HK-2 (cell line): ENCODE results near the gene RAPH1.

ENCODE experiments used
- DNase-seq: peaks from one replicate; pipeline ENCODE4 v3.0.0-alpha.2; 2018; ENCODE audit not compliant: unreplicated experiment

The RAPH1 gene

DNA sequence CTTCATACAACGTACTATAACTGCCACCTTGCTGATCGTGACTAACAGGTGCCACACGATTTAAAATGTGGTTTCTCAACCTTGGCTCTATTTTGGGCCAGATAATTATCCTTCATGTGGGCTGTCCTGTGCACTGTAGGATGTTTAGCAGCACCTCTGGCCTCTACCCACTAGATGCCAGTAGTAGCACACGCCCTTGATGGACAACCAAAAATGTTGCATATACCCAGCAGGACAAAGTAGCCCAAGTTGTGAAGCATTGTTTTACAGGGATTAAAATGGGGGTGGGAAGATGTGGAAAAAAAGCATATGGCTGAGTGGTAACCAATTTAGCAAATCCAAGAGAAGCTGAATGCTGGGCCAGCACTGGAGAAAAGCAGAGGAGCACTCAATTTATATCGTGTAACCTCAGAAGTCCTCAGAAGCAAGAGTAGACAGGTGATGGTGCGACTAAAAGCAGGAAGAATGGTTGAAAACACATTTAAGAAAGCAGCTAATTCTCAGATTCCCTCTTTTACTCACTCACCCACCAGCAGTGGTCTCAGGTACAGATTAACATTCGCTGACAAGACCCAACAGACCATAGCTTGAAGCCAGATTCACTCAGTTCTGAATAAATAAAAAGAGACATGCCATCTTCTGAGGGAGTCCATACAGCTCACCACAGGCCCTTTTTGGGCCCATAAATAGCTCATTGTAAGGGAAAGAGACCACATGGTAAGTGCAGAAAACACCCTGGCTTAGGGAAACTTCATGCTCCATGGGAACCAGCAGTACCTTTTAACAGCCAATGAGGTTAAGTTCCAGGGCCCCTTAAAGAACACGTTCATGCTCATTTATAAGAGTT, 50.6 kb downstream of the RAPH1 start:
- DNase-seq: no peak

DNA sequence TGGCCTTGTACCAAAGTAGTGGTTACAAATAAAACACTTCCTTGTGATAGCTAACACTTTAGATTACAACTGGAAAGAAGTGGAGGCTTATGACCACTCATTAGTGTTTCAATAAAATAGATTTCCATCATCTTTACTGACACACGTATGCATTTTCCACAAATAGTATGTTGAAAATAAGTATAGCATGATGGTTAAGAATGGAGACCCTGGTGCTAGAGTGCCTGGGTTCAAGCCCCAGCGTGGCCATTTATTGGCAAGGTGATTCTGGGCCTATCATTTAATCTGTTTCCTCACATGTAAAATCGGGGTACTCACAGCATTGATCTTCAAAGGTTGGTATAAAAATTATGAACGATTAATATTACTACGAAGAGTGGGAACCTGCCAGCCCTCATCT, 54.5 kb downstream of the RAPH1 start:
- DNase-seq: no peak

DNA sequence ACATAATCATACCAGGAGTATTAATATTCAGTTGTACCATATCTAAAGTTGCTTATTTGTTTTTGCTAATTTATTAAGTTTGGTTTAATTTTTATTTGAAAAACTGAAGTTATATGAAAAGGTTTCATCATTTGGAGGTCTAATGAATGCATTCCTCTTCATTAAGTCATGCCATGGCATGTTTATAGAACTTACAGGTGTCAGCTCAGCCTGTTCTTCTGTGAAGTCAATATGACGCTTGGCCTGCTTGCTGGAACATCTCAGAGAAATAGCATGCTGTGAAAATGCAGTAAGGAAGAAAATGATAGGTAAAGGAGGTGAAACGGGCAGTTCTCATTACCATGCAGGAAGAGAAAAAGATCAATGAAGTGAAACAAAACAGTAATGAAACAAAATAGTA, 58.2 kb downstream of the RAPH1 start:
- DNase-seq: no peak

DNA sequence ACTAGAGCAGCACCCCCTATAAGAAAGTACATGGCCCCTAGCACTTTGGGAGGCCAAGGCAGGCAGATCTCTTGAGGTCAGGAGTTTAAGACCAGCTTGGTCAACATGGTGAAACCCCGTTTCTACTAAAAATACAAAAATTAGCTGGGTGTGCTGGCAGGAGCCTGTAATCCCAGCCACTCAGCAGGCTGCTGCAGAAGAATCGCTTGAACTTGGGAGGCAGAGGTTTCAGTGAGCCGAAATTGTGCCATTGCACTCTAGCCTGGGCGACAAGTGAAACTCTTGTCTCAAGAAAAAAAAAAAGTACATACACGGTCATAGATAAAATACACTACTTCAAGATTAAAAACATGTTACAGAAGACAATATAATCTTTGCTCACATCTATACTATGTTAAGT, 63.8 kb downstream of the RAPH1 start:
- DNase-seq: no peak

DNA sequence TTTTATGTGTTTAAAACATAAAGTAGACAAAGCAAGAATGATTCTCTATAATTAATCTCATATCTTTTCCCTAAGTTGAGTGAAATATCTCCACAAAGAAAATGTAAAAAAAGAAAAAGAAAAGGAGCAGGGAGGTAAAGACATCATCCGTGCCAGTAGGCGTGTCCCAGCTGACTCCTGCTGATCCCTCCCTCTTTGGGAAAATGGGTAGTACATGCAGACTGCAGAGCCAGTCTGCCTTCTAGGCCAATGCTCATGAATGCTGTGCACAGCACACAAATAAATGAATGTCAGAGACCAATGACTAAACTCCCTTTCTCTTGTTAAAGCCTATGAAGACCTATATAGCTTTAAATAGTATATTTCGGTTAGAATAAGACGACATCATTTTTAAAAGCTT, 64.7 kb downstream of the RAPH1 start:
- DNase-seq: no peak

DNA sequence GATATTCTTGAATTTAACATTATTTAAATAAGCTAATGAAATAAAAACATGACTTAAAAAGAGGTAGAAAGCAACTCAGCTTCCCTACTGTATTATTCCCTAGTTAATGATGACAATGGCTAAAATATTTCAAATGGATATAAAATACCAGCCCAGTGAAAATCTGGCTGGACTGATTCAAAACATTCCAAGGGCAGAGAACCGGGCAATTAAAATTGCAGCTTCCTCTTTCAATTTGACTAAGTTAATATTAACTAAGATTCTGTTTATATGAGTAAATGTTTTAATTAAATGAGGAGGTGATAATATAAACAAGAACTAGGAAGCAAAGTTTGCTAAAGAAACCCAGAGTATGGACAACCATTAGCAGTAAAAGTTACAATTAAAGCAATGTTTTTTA, 65.6 kb downstream of the RAPH1 start:
- DNase-seq: no peak

DNA sequence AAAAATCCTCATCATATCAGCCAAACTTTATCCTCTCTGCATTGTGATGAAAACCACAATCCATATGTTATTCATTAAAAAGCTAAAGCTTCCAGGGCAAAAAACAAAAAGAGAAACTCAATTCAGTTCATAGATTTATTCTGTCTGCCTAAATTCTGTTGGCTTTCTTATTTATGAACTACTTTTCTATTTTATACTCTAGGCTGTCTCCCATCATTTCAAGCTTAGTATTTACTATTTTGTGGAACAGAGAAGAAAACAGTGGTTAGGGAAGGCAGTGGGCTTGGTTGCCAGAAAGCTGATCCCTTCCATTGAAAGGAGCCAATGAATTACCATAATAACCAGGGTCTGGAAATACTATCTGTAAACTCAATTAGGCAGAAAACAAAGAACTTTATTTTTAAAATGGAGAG, 71.8 kb downstream of the RAPH1 start:
- no peak for DNase-seq

DNA sequence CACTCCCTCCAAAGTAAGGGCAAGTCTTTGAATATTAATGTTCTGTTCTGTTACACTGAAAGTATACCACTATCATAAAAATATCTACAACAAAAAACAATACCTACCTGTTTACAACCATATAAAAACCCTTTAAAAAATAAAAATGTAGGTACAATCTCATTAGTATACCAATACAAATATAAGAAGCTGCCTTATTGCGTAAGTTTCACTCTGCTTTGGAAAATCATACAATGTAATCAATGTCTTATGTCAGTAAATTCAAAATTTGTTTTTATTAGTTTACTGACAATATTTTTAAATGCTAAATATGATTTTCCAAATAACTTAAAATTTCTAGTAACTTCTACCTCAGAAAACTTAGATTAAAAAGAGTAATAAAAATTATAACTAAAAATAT, 72.8 kb downstream of the RAPH1 start:
- DNase-seq: no peak

DNA sequence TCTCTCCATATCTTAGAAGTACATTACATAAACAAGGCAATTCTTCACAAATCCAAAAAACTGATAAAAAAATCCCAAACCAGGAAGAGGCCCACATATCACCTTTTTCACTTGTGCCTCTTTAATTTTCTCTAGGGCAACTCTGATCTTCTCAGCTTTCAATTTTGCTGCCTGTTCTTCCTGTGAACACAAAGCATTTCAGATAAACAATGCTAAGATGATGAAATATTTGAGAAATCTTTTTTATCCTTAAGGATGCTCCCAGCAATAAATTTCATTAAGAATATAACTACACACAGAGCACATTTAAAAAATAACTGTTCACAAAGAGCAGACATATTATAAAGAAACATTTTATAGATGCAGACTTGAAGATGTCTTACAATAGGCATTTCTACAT, 73.4 kb downstream of the RAPH1 start:
- DNase-seq: no peak

DNA sequence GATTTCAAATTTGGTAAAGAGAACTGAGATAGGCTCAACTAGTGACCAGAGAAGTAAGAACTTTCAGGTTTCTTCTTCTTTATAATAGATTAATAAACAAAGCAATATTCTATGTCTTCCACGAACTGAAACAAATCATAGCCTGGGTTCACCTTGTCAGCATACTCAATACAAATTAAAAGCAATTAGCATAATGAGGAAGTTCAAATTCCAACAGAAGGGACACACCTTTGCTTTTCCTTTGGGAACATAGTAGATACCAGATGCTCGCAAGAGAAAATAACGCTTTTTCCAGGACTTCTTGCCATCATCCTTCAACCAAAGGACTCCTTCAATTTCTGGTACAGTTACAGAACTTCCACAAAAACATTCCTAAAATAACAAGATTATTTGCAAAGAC, 79.9 kb downstream of the RAPH1 start:
- no peak for DNase-seq

DNA sequence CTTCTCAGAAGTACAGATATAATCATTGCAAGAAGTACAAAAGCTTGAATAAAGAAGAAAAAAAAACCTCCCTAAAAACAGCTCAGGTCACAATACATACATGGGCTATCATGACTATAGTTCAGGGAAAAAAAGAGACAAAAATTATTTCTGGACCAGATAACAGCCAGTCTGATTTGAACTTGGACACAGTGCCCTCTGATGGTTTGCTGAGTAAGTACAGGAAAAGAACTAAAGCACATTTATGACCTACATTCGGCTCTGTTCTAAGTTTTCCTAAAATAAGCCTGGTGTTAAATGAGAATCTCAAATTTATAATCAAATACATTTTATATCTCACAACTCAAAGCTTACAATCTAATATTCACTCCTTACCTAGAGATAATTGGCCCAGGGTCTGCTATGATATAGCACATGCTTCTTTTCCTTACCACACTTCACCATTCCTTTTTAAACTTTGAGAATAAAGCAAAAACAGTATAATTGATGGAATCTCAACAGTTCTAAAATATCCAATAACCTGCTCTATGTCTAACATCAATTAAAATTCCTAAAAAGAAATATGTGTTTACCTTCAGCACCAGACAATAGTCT, 81.1 kb downstream of the RAPH1 start:
- no peak for DNase-seq

DNA sequence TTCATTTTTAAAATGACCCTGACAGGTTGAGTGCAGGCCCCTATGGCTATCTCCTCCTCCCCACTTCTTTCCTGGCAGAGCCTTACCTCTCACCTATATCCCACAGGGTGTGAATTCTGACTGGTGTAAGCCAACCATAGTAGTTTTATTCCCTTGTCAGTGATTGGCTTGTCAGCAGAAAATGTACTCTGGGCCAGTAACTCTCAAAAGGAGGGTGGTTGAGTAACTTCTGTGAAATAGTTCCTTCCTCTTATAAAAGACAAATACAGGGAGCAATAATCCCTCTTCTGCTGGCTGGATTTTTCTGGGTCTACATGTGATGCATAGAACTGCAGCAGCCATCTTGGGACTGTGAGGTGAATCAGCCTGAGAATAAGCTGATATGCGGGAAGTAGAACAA, 83.4 kb downstream of the RAPH1 start:
- DNase-seq: no peak

DNA sequence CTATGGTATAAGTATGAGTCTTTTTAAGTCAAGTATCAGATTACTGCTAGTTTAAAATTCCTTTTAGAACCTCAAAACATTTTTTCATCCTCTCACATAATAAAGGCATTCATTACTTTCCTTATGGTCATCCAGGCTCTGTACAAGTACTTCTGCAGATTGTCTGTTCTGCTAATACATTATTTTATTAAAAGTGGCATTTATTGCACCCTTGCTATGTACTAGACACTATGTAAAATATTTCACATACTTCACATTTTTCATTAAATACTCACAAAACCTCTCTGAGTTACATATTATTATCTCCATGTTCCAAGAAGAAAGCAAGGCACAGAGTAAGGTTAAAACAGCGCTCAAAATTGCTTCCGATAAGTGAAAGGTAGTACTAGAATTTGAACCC, 84.1 kb downstream of the RAPH1 start:
- DNase-seq: no peak

DNA sequence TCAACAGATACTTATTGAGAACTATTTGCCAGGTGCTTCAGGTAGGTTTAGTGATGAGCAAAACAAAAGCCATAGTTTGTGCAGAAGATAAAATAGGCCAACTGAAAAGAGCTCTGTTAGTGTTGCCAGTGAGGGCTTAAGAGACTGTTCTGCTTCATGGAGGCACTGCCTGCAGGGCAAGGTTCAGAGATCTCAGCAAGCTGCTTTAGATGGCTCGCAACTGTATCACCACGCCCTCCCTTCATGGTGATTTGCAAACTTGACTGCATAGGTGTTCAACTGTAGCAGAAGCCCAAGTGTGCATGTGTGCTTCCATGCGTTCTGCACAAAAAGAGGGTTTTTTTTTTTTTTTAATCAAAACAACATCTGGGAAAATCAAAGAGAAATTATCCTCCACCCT, 84.5 kb downstream of the RAPH1 start:
- no peak for DNase-seq

DNA sequence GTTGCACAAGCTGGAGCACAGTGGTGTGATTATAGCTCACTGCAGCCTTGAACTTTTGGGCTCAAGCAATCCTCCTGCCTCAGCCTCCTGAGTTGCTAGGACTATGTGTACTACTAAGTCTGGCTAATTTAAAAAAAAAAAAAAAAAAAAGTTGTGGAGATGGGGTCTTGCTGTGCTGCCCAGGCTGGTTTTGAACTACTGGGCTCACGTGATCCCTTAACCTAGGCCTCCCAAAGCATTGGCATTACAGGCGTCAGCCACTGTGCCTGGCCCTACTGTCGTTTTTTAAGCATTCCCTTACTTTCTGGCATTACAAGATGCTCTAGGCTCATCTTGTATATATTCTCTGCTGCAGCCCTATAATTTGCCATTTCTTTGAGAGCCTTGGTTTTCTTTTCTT, 88.3 kb downstream of the RAPH1 start:
- DNase-seq: no peak

DNA sequence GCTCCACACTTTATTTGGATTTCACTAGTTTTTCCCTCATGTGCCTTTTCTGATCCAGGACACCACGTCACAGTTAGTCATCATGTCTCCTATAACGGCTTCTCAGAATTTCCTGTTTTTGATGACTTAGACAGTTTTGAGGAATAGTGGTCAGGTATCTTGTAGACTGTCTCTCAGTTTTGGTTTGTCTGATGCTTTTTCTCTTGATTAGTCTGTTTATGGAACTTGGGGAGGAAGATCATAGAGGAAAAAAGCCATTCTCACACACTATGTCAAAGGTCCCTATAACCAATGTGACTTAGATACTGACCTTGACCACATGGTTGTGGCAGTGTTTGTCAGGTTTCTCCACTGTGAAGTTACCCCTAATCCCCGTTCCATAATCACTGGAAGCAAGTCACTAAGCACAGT, 89.0 kb downstream of the RAPH1 start:
- no peak for DNase-seq

DNA sequence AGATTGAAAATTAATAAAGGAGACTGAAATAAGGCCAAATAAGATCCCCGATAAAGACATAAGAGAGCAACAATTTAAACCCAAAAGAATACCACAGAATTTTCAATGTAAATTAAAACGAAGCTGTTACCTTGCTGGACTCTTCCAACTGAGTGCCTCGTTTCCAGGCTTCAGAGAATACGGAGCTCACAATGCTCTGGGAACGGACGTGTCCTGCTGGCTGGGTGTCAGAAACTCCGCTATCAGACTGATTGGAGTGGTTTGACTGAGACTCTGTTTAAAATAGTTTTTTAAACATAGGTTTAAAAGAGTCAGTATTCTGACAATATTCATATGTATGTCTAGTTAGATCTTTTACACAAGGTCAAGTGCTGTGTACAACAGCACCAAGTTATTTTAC, 90.4 kb downstream of the RAPH1 start:
- DNase-seq: no peak

DNA sequence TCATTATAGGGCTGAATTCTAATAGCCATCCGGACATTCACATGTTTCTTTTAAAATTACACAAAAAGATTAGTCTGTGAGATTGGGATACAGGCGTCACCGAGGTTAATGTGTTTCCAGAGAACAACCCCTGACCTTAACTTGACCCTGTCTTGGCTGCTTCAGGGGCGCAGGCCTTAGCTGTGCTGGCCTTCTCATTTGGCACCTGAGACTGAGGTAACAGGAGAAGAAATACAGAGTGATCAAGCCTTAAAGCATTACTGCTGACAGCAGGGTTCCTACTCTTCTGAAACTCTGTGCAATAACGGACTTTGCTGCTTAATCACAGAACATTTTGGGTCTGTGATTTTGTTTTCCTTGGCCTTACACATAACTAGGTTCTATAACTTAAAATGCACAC, 92.6 kb downstream of the RAPH1 start:
- DNase-seq: no peak

DNA sequence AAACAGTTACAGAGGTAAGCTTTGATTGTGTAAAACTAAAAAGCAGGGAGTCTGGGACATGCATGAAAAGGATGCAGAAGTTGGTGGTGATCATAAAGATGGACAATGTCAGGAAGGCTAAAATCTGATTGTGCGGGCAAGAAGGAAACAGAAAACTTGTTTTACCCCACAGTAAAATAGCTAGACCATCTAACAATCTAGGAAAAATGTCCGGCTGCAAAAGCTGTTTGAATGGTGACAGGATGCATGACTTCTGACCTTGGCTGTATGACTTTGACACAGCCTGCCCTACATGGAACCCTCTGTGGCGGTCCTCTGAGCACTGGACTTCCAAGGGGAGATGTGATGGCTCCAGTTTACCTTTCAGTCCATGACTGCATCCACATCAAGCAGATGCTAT, 93.6 kb downstream of the RAPH1 start:
- DNase-seq: no peak

DNA sequence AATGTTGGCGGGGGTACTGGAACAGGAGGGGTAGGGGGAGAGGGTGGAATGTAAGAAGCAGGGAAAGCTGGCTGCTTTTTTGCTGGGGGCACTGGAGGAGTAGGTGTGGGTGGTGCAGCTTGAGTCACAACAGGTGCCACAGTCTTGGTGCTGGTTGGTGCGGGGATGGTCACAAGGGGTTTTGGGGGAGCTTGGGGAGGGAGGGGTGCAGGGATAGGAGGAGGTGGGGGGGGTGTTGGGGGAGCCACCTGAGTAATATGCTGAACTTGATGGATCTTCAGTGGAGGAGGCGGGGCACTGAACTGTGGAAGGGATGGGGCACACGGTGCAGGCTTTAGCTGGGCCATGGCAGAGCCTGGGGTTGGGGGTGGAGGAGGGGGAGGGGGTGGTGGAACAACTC, 94.4 kb downstream of the RAPH1 start:
- DNase-seq: no peak

DNA sequence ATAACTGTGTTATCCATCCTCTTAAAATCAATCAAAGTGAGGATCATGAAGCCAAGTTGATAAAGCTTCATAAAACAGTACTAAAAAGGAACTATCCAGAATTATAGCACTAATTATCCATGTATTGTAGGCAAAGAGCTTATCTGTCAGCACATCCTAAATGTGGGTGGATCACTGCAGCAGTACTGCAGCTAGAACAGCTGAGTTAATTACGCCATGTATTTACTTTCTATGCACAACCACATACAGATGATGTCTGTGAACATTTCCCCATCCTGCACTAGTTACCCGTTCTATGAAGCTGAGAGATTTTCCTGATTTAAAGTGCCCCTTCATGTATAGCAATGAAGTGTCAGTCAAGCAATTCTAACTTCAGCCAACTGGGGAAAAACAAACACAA, 96.6 kb downstream of the RAPH1 start:
- DNase-seq: no peak

DNA sequence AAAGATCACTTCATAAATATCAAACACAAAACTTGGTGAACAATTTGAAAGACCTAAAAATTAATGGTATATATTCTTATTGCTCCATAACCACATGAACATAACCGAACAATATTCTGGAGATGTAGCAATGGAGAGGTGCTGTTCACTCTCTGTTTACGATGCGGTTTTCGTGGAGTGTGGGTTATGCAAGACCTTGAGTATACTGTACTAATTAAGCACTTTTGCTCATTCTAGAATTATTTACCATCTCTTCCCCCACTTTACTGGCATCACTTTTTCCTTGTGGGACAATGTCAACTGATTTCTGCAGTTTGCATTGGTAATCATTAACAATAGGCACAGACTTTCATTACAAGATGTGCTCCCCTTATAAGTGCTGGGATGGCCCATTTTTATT, 97.6 kb downstream of the RAPH1 start:
- no peak for DNase-seq

DNA sequence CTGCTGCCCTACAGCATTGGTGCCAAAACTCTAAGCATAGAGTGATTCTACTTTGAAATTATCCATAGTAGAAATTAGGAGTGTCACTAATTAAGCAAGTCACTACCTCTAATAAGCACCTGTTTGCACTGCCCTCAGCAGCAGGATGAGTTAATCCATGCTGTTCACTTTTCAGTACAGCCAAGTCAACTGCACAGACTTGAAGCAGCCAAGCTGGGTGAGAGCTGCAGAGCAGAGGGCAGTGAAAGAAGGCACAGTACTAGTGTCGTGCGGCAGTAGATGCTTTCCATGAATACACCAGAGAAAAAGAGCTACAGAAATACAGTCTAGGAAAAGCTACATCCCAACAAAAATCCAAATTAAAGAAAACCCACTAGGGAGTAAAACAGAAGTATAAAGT, 98.6 kb downstream of the RAPH1 start:
- no peak for DNase-seq

DNA sequence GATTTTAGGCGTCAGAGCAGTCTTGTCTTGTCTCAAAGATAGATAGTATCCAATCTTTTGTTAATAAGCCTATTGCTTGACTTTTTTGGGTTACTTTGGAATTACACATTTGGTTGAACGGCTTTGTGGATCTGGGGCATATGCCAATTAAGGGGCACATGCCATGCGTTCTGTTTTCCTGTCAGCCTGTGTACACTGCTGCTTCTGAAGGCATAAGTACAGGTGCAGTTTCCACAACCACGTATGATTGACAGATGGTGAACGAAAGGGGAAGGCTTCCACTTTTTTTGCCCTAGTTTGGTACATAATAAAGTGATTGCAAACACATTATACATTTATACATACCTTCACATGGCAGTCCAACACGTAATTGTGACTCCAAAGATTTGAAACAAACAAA, 102.3 kb downstream of the RAPH1 start:
- no peak for DNase-seq
